ENCODE data around the gene COG3.
"Not testable (repeated sequence)": the region's sequence is repeated elsewhere in the genome, so short reads cannot be mapped to it uniquely, and the experiment has no call there.

The COG3 gene

GRCh38 chr13:45464687-45465453, at the start of gene COG3:
Gene COG3 (plus strand): TSS chr13:45464939. CDS start chr13:45465037, 98 bp downstream.
- TF ChIP-seq FOXP2 (optimal IDR thresholded peaks at IDR 0.05; ENCODE audit: control extremely low read depth, extremely low read length, insufficient read depth): no peak
- TF ChIP-seq EZH2 (IDR thresholded peaks at IDR 0.05): no peak
- TF ChIP-seq POLR2AphosphoS5 (IDR thresholded peaks at IDR 0.05; ENCODE audit: borderline replicate concordance, low read depth, low read length): peak; percentile 71; the same call in 1 of the 2 replicates
- DNase-seq (ENCODE audit: low read depth, low spot score): peak; percentile 88
- peak within 1 kb of the TSS; percentile 84 for H3K4me3 ChIP-seq
- peak within 1 kb of the TSS; percentile 86 for H3K9ac ChIP-seq (ENCODE audit: insufficient read length)
- no peaks in the 10 kb centered on the region for H3K9me3 ChIP-seq (ENCODE audit: low read depth, low read length)
- H3K36me3 ChIP-seq (ENCODE audit: insufficient read depth, low read length): peaks cover 3% of the 10 kb centered on the region; the same call in 1 of the 2 replicates
- peak within 1 kb of the TSS; percentile 27 for H3K27ac ChIP-seq

- TF ChIP-seq FOXP2 (optimal IDR thresholded peaks at IDR 0.05; ENCODE audit: control extremely low read depth, extremely low read length, insufficient read depth): no peak
- TF ChIP-seq POLR2AphosphoS5 (IDR thresholded peaks at IDR 0.05; ENCODE audit: borderline replicate concordance, low read depth, low read length): no peak
- no peak for TF ChIP-seq EZH2 (IDR thresholded peaks at IDR 0.05)
Measured at GRCh38 chr13:45415112-45415511, 49.6 kb upstream of the COG3 start.

DNA sequence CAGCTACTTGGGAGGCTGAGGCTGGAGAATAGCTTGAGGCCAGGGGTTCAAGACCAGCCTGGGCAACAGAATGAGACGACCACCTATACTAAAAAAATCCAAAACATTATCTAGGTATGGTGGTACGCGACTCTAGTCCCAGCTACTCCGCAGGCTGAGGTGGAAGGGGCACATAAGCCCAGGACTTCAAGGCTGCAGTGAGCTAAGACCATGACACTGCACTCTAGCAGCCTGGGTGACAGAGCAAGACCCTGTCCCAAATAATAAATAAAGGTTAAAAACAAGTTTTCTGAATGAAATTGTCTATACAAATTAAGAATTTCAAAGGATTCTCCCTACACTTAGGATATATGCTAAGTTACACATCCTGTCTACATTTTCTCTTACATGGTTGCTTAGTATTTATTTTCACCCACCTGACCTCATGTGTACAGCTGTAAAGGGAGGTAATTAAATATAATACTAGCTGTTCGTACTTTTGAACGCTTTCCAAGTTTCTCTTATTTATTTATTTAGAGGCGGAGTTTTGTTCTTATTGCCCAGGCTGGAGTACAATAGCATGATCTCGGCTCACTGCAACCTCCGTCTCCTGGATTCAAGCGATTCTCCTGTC, 48.1 kb upstream of the COG3 start:
- Histone ChIP-seq H3K9ac (ENCODE audit: insufficient read length) (peak overlapping the region; percentile 91), H3K27ac (no peak overlapping the region)
- DNase-seq (ENCODE audit: low read depth, low spot score): no peak

More at GRCh38 chr13:45415112-45415511, 49.6 kb upstream of the COG3 start:
- Histone ChIP-seq H3K36me3 (ENCODE audit: insufficient read depth, low read length) (peaks cover 21% of the 10 kb centered on the region), H3K9me3 (ENCODE audit: low read depth, low read length) (no peaks in the 10 kb centered on the region), H3K9ac (ENCODE audit: insufficient read length) (no peak overlapping the region), H3K4me3 (peak overlapping the region; percentile 50), H3K27ac (peak overlapping the region; percentile 67)
- no peak for DNase-seq (ENCODE audit: low read depth, low spot score)

GRCh38 chr13:45417790-45418534, 46.8 kb upstream of the COG3 start, which contains the start of gene SLC25A30:
Gene SLC25A30 (minus strand): TSS chr13:45418373. CDS start chr13:45411425, 6,948 bp downstream.
- peak within 1 kb of the TSS; percentile 98 for H3K4me3 ChIP-seq
- no peak for TF ChIP-seq FOXP2 (optimal IDR thresholded peaks at IDR 0.05; ENCODE audit: control extremely low read depth, extremely low read length, insufficient read depth)
- TF ChIP-seq POLR2AphosphoS5 (IDR thresholded peaks at IDR 0.05; ENCODE audit: borderline replicate concordance, low read depth, low read length): peak; percentile 89
- peak; percentile 52 for DNase-seq (ENCODE audit: low read depth, low spot score)
- H3K27ac ChIP-seq: peak within 1 kb of the TSS; percentile 80
- peak within 1 kb of the TSS; percentile 91 for H3K9ac ChIP-seq (ENCODE audit: insufficient read length)
- peaks cover 6% of the 10 kb centered on the region; the same call in 1 of the 2 replicates for H3K36me3 ChIP-seq (ENCODE audit: insufficient read depth, low read length)
- H3K9me3 ChIP-seq (ENCODE audit: low read depth, low read length): no peaks in the 10 kb centered on the region

More for the DNA sequence above, 48.1 kb upstream of the COG3 start:
- peaks cover 6% of the 10 kb centered on the region for H3K36me3 ChIP-seq (ENCODE audit: insufficient read depth, low read length)
- H3K4me3 ChIP-seq: peak overlapping the region; percentile 98
- no peaks in the 10 kb centered on the region for H3K9me3 ChIP-seq (ENCODE audit: low read depth, low read length)
- TF ChIP-seq FOXP2 (optimal IDR thresholded peaks at IDR 0.05; ENCODE audit: control extremely low read depth, extremely low read length, insufficient read depth) (no peak), POLR2AphosphoS5 (IDR thresholded peaks at IDR 0.05; ENCODE audit: borderline replicate concordance, low read depth, low read length) (no peak), EZH2 (IDR thresholded peaks at IDR 0.05) (no peak)

GRCh38 chr13:45419389-45419788, 45.4 kb upstream of the COG3 start:
- not testable (repeated sequence) for H3K9ac ChIP-seq (ENCODE audit: insufficient read length); H3K36me3 ChIP-seq (ENCODE audit: insufficient read depth, low read length); H3K27ac ChIP-seq; DNase-seq (ENCODE audit: low read depth, low spot score); H3K9me3 ChIP-seq (ENCODE audit: low read depth, low read length); H3K4me3 ChIP-seq

DNA sequence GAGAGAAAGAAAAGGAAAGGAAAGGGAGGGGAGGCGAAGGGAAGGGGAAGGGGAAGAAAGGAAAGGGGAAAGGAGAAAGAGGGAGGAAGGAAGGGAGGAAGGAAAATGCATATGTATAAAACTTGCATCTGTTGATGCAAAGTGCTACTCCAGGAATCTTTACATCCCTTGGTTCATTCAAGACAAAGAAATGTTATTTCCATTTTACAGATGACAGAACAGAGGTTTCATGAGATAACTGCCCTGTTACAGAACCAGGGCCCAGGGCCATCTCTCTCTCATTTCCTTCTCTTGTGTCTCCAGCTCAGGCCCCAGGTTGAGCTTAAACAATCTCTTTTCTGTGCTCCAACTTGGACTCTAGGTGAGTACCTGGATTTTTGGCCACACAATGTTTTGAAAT, 44.8 kb upstream of the COG3 start:
- no peak for DNase-seq (ENCODE audit: low read depth, low spot score)
- TF ChIP-seq FOXP2 (optimal IDR thresholded peaks at IDR 0.05; ENCODE audit: control extremely low read depth, extremely low read length, insufficient read depth): no peak
- TF ChIP-seq EZH2 (IDR thresholded peaks at IDR 0.05): no peak
- no peak for TF ChIP-seq POLR2AphosphoS5 (IDR thresholded peaks at IDR 0.05; ENCODE audit: borderline replicate concordance, low read depth, low read length)

DNA sequence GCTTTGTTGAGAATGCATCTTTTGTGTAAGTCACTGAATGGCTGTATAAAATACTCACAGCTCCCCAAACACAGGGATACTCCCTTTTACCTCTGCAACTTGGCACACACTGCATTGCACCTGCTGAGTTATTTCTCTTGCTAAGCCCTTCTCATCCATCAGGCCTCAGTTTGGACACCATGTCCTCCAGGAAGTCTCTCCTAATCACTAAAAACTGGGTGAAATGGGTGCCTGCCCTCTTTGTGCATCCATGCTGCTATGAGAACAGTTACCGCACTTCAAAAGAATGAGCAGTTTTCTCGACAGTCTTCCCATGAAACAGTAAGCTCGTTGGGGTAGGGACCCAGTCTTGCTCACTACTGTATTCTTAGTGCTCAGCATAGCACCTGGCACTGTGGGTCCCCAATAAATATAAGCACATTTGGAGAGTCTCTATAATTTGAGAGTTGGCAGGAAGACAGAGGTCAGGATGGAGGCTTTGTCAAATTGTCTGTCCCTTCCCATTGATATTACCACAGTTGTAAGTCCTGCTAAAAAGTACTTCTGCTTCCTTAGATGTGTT, 41.9 kb upstream of the COG3 start:
- H3K36me3 ChIP-seq (ENCODE audit: insufficient read depth, low read length): no peaks in the 10 kb centered on the region
- no peak for TF ChIP-seq EZH2 (IDR thresholded peaks at IDR 0.05)
- TF ChIP-seq FOXP2 (optimal IDR thresholded peaks at IDR 0.05; ENCODE audit: control extremely low read depth, extremely low read length, insufficient read depth): no peak
- TF ChIP-seq POLR2AphosphoS5 (IDR thresholded peaks at IDR 0.05; ENCODE audit: borderline replicate concordance, low read depth, low read length): no peak
- DNase-seq (ENCODE audit: low read depth, low spot score): no peak
- no peak overlapping the region for H3K4me3 ChIP-seq
- no peaks in the 10 kb centered on the region for H3K9me3 ChIP-seq (ENCODE audit: low read depth, low read length)
- peak overlapping the region; percentile 45; the same call in 1 of the 2 replicates for H3K27ac ChIP-seq
- no peak overlapping the region for H3K9ac ChIP-seq (ENCODE audit: insufficient read length)

More for the DNA sequence above, 44.8 kb upstream of the COG3 start:
- Histone ChIP-seq H3K27ac (no peak overlapping the region), H3K9me3 (ENCODE audit: low read depth, low read length) (no peaks in the 10 kb centered on the region), H3K36me3 (ENCODE audit: insufficient read depth, low read length) (0 out of 2 replicates have a peak, but pooled peaks cover 1% of the 10 kb centered on the region), H3K9ac (ENCODE audit: insufficient read length) (no peak overlapping the region), H3K4me3 (no peak overlapping the region)

DNA sequence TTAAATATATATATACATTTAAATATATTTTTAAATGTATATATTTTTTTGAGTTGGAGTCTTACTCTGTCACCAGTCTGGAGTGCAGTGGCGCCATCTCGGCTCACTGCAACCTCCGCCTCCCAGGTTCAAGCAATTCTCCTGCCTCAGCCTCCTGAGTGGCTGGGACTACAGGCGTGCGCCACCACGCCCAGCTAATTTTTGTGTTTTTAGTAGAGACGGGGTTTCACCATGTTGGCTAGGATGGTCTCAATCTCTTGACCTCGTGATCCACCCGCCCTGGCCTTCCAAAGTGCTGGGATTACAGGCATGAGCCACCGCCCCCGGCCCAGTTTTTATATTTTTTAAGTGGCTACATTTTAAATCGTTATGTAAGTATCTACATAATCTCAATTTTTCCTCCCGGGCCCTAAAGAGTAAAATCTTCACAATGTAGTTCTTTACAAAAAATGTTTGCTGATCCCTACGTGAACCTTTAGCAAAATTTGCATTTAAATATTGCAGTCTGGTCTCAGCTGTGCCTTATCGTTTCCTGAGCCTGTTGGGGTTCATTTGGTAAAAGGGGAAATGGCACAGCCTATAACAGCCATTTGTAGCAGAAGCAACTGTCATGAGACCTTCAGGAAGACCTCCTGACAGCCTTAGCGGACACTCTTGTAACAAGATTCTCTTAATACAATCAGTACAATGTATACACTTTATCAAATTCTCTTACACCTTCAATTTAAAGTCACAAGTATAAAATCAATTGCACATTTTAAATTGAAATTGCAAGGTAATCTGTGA, 38.5 kb upstream of the COG3 start:
- not testable (repeated sequence) for H3K36me3 ChIP-seq (ENCODE audit: insufficient read depth, low read length); H3K9ac ChIP-seq (ENCODE audit: insufficient read length); H3K4me3 ChIP-seq; H3K9me3 ChIP-seq (ENCODE audit: low read depth, low read length); DNase-seq (ENCODE audit: low read depth, low spot score); H3K27ac ChIP-seq

Measured in SK-N-MC (cell line).